ENCODE data around the gene B4GALT2.
A peak's percentile ranks its signal among the peaks of the same experiment; 100 is the strongest.

B4GALT2 gene

DNA sequence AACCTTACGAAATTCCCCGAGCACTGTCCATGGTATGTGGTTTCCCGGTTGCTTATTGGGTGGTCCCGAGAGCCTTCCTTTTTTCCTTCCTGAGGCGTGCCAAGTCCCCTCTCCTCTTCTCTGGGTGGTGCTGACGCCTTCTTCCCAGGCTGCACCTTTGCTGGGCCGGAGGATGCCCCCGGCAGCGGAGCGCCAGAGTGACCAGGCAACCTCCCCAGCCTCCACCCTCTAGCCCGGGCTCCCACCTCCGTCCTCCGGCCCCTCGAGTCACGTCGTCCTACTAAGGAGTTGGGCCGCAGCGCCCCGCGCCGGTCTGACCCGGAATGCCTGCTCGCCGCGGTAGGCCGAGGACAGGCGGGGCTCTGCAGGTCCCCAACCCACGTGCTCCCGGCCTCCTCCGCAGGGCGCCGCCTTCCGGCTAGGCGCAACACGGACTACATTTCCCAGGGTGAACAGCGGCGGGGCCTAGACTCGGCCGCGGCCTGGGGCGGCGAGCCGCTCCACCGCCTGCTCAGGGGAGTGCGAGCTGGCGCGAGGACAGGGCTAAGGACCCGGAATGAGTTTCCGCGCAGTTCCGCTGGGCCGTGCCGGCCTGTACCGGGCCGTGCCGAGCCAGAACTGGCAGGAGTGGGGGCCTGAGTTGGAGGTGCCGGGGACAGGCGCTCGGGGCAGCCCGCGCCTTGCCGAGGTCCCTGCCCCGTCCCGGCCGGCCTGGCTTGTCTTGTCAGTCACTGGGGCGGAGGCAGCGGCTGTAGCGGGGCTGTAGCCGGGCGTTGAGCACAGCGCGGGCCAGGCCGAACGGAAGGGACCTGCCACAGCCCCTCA lies 32.6 kb upstream of the B4GALT2 start, which contains the start of gene IPO13:
IPO13 (plus strand) TSS at position 715 of the 825 bp plus-strand sequence. CDS start 651 bp downstream, outside the sequence.
- peak; percentile 98 for DNase-seq

DNA sequence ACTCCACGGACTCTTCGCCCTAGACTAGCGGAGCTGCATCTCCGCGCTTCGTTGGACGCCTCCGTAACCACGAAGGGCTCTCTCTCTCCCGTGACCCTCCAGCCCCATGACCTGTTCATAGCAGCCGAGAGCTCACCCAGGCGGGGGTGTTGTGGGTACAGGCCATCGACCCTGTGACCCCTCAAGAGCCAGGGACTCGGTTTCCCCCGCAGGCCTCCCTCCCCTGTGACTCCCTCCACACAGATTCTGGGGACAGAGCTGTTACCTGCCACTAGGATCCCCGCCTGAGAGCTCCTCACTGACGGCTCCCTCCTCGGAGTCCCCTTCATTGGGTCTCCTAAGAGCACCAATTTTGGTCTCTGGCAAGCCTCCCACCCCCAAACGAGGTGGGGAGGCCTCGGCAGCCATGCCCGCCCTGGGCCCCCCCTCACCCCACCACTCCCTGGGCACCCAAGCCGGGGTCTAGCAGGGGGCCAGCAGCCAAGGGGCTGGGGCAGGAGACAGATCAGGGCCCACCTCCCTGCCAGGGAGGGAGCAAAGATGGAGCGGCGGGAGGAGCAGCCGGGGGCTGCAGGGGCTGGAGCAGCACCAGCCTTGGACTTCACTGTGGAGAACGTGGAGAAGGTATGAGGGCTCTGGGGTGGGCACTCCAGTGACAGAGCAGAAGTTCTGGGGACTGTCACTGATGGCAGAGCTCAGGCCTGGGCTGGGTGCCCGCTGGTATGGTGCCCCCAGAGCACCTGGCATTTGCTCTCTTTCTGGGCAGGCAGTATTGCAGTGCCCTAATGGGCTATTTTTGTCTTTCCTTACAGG lies 31.7 kb upstream of the B4GALT2 start:
- DNase-seq = no peak

DNA sequence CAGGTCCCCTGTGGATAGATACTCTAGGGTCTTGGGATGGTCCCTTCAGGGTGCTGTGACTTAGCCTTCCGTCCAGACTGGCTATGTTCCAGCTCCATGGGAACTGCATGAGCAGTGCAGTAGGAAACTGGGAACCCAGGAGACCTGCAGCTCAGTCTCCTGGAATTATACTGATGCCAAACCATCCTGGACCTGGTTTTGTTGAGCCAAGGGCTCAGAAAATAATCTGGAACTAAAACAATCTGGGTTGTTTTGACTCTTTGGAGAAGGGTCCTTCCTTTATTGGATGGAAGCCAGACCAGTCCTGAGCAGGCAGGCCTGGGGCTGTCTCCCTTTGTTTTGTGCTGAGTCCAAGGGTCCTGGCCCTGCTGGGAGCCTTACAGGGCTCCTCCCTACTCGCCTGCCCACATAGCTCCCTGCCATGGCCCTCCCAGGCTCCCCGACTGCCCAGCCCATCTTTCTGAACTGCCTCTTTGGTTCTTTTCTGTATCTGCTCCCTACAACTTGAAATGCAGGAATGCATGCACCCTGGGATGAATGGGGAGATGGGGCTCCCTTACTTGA lies 31.1 kb upstream of the B4GALT2 start:
- no peak for DNase-seq

DNA sequence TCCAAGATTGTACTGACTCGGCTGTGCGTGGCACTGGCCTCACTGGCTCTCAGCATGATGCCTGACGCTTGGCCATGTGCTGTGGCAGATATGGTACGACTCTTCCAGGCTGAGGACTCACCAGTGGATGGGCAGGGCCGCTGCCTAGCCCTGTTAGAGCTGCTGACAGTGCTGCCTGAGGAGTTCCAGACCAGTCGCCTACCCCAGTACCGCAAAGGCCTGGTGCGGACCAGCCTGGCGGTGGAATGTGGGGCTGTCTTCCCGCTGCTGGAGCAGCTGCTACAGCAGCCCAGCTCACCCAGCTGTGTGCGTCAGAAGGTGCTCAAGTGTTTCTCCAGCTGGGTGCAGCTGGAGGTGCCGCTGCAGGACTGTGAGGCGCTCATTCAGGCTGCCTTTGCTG lies 29.3 kb upstream of the B4GALT2 start:
- no peak for DNase-seq

DNA sequence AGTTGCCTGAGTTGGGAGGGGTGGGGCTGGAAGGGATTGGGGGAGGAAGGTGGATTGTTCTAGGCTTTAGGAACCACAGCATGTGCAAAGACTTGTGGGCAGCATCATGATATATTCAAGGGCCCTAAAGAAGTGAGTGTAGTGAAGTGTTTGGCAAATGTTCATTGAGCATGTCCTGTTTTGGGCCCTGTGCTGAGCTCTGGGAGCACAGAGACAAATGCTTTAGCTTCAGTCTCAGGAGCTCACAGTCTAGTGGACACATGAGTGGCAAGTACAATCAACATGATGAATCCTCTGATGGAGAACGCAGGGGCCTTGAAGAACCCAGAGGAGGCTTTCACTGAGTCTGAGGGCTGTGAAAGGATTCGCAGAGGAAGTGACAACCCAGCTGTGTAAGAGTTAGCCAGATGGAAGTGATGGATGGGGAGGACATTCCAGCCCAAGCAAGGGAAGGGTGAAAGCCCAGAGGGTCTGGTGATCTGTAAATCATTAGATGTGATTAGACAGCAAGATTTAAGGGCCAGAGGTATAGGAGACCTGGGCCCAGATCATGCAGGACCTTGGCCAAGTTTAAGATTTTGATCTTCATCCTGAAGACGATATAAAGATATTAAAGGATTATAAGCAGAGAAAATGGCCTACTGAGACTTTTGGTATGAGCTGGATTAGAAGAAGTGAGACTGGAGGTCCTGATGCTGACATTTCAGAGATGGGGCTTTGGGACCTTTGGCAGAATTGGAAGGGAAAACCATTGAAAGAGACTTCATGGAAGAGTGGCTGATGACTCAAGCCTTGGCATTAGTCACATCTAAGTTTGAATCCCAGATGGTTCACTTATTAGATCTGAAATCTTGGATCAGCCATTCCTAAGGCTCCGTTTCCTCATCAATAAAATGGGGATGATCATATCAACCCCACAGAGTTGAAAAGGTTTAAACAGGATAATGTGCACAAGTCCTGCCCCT lies 27.7 kb upstream of the B4GALT2 start:
- no peak for DNase-seq

DNA sequence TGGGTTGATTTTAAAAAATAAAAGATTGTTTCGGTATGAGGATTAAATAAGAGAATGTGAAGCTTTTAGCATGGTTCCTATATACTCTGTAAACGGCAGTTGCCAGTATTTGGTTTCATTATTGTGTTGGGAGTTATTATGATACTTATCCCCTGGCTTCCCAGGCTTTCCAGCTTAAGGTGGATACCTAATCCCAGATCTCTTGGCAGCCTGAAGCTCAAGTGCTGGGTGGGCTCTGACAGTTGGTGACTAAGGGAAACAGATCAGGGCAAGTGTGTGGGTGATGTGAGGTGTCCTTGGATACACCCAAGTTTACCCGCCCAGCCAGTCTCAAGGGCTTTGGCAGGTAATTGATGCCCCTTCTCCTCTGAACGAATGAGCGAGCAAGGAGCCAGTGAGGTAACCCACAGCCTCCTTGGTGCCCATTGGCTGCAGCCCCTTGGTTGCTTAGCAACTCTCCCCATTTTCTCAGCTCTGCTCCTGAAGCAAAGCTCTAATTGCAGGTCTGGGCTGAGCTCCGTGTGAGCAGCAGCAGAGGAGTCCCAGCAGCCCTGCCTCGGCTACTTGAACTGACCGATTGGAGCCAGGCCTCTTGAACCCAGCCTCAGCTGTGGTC lies 26.2 kb upstream of the B4GALT2 start:
- DNase-seq = no peak

DNA sequence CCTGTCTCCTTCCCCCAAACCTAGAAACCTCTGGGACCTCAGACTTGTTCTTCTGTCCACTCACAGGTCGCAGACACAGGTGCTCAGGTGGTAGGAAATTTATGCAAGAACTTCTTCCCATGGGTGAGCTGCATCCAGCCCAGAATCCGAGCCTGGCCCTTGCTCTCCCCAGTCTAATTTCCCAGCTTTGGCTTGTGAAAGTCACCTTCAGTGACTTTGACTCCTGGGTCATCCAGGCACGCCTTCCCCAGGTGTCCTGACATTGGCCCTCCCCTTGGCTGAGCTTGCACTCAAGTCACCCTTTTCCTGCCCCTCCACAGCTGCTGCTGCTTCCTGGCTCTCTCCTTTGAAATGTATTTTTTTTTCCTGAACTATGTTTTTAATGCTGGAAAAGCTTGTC lies 25.6 kb upstream of the B4GALT2 start:
- DNase-seq = no peak

DNA sequence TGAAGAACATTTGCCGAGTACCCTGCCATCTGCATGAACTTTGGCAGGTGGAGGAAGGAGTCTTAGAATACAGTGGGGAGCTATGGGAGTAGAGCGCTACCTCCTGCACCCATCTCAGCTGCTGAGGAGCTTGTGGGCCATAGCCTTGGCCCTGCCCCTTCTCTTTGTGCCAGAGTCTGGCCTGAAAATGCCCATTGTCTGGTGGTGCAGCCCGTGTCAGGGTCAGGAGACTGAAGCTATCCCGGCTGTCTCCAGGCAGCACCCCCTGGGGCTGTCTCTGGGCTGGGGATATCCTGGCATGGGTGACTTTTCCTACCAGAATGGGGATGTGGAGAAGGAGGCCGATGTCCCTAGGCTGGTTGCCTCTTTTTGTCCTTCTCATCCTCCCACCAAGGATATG lies 25.0 kb upstream of the B4GALT2 start:
- DNase-seq = no peak

DNA sequence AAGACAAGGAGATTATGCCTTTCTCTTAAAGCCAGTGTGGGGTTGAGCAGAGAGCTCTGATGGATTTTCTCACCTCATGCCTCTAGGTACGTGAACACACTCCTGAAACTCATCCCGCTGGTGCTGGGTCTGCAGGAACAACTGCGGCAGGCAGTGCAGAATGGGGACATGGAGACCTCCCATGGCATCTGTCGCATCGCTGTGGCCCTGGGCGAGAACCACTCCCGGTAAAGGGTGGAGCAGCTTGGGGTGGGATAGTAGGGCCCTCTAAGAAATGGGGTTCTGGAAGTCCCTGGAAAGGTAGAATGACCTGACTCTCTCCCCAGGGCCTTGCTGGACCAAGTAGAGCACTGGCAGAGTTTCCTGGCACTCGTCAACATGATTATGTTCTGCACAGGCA lies 22.8 kb upstream of the B4GALT2 start:
- no peak for DNase-seq

DNA sequence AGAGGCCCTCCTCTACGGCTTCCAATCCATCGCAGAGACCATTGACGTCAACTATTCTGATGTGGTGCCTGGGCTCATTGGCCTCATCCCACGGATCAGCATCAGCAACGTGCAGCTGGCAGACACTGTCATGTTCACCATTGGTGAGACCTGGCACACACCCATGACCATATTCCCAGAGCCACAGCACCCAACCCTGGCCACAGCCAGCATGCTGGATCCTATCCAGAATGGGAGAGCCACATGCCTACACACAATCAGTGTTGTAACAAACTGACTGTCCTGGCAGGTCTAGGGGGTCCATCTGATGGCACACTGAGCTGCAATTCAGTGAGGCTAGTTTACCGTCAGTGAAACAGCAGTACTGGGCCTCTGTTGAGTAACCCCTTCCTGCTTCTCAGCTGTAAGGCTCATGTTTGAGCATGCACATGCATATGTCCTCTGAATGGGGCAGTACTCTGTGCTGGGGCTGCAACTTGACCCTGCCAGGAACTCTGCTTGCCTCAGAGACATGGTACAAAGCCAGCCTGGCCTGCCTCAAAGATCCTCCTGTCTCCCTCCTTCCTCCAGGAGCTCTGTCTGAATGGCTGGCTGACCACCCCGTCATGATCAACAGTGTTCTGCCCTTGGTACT lies 21.5 kb upstream of the B4GALT2 start:
- DNase-seq = no peak

DNA sequence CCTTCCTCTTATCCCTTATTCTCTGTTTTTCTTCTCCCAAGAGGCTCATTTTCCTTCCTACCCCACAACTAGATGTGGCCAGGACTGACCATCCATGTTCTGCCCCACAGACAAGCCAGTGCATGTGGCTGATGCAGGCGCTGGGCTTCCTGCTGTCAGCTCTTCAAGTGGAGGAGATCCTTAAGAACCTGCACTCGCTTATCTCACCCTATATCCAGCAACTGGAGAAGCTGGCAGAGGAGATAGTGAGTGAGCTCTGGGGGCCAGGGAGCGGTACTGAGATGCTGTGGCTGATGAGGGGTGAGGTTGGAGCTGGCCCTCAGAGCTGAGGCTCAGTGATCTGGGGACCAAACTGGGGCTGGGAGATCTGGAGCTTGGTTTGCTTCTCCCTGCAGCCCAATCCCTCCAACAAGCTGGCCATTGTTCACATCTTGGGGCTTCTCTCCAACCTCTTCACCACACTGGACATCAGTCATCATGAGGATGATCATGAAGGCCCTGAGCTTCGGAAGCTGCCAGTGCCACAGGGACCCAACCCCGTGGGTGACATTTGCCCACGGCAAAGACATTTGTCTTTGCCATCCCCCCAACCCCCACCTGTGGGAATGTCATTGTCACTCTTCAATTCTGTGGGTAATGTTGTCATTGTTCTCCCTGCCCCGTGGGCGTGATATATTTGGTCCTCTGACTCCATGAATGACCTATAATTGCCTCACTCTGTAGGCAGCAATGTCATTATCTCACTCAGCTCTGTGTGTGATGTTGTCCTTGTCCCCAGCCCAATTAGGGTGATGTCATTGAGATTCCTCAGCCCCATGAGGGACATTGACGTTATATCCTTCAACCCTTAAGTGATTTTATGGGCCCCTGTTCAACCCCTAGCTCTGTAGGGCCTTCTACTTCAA lies 20.4 kb upstream of the B4GALT2 start:
- no peak for DNase-seq

DNA sequence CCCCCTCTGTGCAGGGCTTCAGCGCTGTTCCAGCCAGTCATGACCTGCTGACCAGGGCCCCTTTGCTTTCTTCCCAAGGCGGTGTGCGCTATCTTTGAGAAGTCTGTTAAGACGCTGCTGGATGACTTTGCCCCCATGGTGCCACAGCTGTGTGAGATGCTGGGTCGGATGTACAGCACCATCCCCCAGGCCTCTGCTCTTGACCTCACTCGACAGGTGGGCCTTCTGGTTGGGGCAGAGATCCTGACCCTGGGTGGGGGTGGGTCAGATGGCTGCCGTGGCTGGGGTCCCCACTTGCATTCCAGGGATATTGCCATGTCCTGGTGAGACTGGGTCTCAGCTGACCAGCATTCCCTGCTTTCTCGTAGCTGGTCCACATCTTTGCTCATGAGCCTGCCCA lies 18.2 kb upstream of the B4GALT2 start:
- no peak for DNase-seq

DNA sequence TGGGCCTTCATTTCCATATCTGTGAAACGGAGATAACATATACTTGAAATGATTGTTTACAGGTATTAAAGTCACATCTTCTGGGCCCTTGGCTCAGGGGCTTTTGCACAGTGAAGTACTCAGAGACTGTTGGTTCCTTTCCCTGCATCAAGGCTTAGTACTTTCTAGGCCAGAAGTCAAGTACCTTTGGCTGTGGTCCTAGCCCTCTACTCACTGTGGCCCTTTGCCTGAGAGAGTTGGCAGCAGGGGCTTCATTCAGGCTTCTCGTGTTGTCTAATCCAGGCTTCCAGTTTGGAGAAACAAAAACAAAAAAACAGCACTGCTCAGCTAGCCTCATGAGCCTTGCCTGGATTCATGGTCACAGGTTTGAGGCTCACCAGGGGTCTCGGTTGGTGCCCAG lies 17.3 kb upstream of the B4GALT2 start:
- no peak for DNase-seq

DNA sequence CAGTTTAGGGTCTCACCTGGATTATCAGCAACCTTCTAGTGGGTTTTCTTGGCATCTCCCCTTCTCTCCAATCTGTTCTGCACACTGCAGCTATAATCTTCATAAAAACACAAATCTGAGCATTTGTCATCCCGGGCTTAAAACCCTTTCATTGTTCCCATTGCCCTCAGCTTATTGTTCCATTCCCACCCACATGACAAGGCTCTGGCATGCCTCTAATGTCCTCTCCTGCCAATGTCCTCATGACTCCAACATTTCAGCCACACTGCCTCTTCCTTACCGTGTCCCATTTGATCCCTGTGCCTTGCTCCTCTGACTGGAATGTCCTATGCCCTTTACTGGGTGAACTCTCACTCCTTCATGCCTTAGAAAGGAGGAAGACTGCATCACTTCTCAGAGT lies 16.7 kb upstream of the B4GALT2 start:
- no peak for DNase-seq

DNA sequence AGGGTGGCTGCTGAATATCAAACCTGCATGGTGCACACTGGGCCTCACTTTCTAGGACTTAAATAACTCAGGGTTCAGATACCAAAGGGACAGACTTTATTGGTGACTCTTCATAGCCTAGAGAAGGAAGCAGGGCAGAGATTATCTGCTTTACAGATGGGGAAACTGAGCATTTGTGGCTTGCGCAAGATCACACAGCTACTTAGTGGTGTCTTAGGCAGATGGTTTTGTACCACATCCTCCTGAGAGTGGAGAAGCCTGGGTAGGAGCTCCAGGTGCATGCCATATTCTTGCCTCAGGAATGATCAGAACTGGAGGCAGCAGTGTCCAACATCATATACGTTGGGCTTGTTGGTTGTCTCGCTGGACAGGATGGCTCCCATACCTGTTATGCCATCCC lies 16.0 kb upstream of the B4GALT2 start:
- DNase-seq = no peak

DNA sequence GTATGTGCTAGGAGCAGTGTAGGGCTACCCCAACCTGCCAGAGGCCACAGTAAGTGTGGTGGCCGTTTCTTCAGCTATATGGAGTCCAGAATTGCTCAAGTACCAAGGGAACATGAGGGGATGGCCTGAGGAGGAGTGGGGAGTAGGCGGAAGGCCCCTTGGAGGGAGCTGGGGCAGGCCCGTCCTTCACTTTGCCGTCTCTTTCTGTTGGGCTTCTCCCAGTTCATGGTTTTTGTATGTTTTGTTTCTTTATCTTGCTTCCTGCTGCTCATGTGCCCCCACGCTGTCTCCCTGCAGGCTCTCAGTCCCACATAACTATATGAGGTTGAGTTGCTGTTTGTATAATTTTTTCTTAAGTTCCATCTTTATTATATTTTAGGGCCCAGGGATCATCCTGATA lies 15.1 kb upstream of the B4GALT2 start:
- no peak for DNase-seq

DNA sequence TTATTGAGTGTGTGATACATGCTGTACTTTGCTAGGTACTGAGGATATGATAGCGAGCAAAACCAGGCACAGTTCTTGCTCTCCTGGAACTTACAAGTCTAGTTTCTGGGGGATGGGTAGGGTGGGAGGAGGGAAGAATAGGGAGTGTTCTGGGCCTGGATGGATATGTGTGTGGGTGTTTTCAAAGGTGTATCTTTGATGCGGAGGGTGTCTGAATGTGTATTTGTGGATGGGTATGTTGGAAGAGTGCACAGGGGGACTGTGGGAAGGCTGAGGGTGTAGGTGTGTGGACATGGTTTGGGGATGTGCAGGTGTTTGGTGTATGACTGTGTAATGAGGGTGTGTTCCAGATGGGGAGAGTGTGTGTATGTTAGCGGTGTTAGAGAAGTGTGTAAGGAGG lies 13.7 kb upstream of the B4GALT2 start:
- no peak for DNase-seq

DNA sequence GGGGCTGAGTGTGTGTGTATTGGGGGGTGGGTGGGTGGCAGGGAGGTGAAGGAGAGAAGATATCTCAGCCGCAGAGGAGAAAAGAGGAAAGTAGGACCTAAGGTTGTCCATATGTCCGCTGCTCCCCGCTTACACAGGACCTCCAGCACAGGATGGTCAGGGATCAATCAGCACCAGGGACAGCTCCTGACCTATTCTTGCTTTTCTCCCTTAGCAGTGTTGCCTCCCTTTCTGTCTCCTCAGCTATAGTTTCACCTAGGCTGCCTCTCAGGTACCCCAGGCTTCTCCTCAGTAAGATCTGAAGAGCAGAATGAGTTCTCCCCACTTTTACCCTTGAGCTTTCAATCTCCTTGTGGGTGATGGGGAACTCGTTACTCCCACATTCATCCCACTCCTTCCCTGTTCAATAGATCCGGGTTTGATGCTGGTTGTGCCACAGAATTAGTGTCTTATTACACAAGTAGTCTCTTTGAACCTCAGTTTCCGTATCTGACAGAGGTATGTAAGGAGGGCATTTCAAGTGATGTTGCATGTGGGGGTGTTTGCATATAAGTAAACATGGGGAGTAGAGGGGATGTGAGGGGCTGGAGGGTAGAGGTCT lies 10.6 kb upstream of the B4GALT2 start:
- no peak for DNase-seq

DNA sequence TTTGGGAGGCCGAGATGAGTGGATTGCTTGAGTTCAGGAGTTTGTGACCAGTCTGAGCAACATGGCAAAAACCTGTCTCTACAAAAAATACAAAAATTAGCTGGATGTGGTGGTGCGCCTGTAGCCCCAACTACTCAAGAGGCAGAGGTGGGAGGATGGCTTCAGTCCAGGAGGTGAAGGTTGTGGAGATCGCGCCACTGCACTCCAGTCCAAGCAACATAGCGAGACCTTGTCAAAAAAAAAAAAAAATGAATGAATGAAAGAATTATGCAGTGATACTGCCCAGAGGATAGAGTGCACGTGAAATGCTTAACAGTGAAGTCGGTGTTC lies 9.6 kb upstream of the B4GALT2 start:
- DNase-seq = no peak

DNA sequence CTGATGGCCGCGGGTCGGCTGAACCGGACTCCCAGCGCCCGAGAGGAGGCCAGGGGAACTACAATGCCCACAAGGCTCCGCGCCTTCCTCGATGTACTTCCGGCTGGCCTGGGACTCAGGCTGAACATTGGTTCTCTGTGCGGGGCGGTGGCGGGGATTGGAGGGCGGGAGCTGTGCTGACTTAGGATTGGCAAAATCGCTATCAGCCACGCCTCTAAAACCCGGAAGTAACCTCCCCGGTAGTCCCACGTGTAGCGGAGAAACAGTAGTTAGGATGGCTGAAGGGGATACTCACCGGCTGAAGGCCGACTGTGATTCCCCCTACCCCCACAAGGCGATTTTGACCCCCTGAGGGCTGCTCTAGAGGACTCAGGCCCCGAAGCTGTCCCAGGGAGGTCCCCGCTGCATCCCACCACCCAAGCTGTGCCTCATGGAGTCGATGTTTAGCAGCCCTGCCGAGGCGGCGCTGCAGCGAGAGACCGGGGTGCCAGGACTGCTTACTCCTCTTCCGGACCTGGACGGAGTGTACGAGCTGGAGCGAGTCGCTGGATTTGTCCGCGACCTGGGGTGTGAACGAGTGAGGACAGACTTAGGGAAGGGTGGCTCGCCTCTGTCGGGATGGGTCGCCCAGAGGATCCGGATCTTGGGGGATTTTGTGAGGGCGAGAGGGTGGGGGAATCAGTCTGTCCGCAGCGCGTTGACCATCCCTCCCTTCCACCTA lies 9.1 kb upstream of the B4GALT2 start, which contains the start of gene DPH2:
DPH2 (plus strand) TSS at position 265 of the 721 bp plus-strand sequence; CDS start at position 431, 166 bp downstream.
- DNase-seq = peak; percentile 98

All from activated CD4-positive, alpha-beta T cell treated with anti-CD3 and anti-CD28 coated beads, Interleukin-2, Interleukin-6, amounts not matched to agents 100 ng/mL and 50 ng/mL, durations not matched to agents 16 hours and 8 hours (primary cell).